K562 (cell line): ENCODE data around the gene BMAL1. TPM values are rescaled to one million over a fixed set of nuclear protein-coding genes. Genes with fewer than 3 reads are reported as not detected.

Experiments
- AFF4 ChIP-seq: sonication (generic); formaldehyde crosslinking; IDR thresholded peaks from 2 replicates; pipeline ENCODE4 v1.8.0; 2023; ENCODE audit warnings: mild to moderate bottlenecking, missing genetic modification reagents
- ATF3 ChIP-seq, 2 experiments: fragments of 450-650 bp in 1 of 2; sonication (generic) in 1 of 2; formaldehyde crosslinking in 1 of 2; IDR thresholded peaks in 1 of 2; conservative IDR thresholded peaks in 1 of 2; 2 replicates each; pipeline versions ENCODE4 v1.6.1 to v1.8.1; 2016 to 2023; ENCODE audit warnings: mild to moderate bottlenecking in 2 of 2, moderate library complexity in 2 of 2, inconsistent platforms in 1 of 2, missing genetic modification reagents in 1 of 2
- BCOR ChIP-seq: fragments of 450-650 bp; IDR thresholded peaks from 2 replicates; pipeline ENCODE4 v1.6.1; 2016
- BDP1 ChIP-seq: IDR thresholded peaks from 3 replicates; pipeline ENCODE4 v1.6.1; 2011; ENCODE audit not compliant: insufficient read length, insufficient read depth
- BHLHE40 ChIP-seq: IDR thresholded peaks from 2 replicates; pipeline ENCODE4 v1.6.1; 2011; ENCODE audit warnings: low read length, improper control_type of control experiment
- BRCA1 ChIP-seq, 2 experiments: fragments of 450-650 bp in 1 of 2; sonication (generic) in 1 of 2; formaldehyde crosslinking in 1 of 2; IDR thresholded peaks; 2 replicates each; pipeline versions ENCODE4 v1.5.0 to v1.6.1; 2017 to 2020; ENCODE audit warnings: mild to moderate bottlenecking in 1 of 2, missing genetic modification reagents in 1 of 2
- CBX5 ChIP-seq: IDR thresholded peaks from 2 replicates; pipeline ENCODE4 v1.6.1; 2014; ENCODE audit warnings: low read depth, borderline replicate concordance
- CREBBP ChIP-seq: IDR thresholded peaks from one replicate; pipeline ENCODE4 v1.6.1; 2012; ENCODE audit warnings: low read depth, mild to moderate bottlenecking, control low read depth, inconsistent platforms, low read length
- CTBP1 ChIP-seq: fragments of 450-650 bp; IDR thresholded peaks from 2 replicates; pipeline ENCODE4 v1.6.1; 2016; ENCODE audit warnings: borderline replicate concordance
- CXXC5 ChIP-seq: fragments of 250-450 bp; sonication (Bioruptor Pico); IDR thresholded peaks from 2 replicates; pipeline ENCODE4 v1.8.0; 2022; ENCODE audit warnings: inconsistent platforms, mild to moderate bottlenecking, moderate library complexity
- DPF2 ChIP-seq: fragments of 450-650 bp; IDR thresholded peaks from 2 replicates; pipeline ENCODE4 v1.6.1; 2016
- GABPA ChIP-seq: fragments of 200-800 bp; sonication (Bioruptor generic); conservative IDR thresholded peaks from 2 replicates; pipeline ENCODE4 v1.6.1; 2016; ENCODE audit warnings: low read depth, missing genetic modification characterization, missing compliant biosample characterization
- GABPB2 ChIP-seq: fragments of 250-450 bp; sonication (Bioruptor Pico); conservative IDR thresholded peaks from 2 replicates; pipeline ENCODE4 v1.5.1; 2021; ENCODE audit warnings: mild to moderate bottlenecking
- GATA2 ChIP-seq: sonication (generic); formaldehyde crosslinking; IDR thresholded peaks from 2 replicates; pipeline ENCODE4 v1.4.0; 2020; ENCODE audit warnings: mild to moderate bottlenecking, missing genetic modification reagents
- MAFF ChIP-seq: IDR thresholded peaks from 2 replicates; pipeline ENCODE4 v1.6.1; 2012; ENCODE audit warnings: low read length, improper control_type of control experiment
- MTA3 ChIP-seq: fragments of 450-650 bp; formaldehyde crosslinking; IDR thresholded peaks from 2 replicates; pipeline ENCODE4 v1.6.1; 2017; ENCODE audit warnings: mild to moderate bottlenecking, borderline replicate concordance
- NFE2 ChIP-seq: IDR thresholded peaks from 2 replicates; pipeline ENCODE4 v1.6.1; 2014; ENCODE audit warnings: antibody characterized with exemption, low read depth
- NFE2L1 ChIP-seq: fragments of 450-650 bp; IDR thresholded peaks from 2 replicates; pipeline ENCODE4 v1.6.1; 2016; ENCODE audit warnings: missing genetic modification characterization, low read depth, mild to moderate bottlenecking, missing compliant biosample characterization, moderate library complexity, borderline replicate concordance
- PHB2 ChIP-seq: fragments of 450-650 bp; IDR thresholded peaks from 2 replicates; pipeline ENCODE4 v1.6.1; 2017; ENCODE audit warnings: low read depth
- PHF8 ChIP-seq: fragments of 200-600 bp; sonication (generic); IDR thresholded peaks from 2 replicates; pipeline ENCODE4 v1.6.1; 2012; ENCODE audit warnings: mixed run types, mild to moderate bottlenecking, inconsistent platforms, low read length, moderate library complexity, borderline replicate concordance
- PURB ChIP-seq: sonication (generic); formaldehyde crosslinking; IDR thresholded peaks from 2 replicates; pipeline ENCODE4 v1.9.0; 2021; ENCODE audit warnings: low read depth, mild to moderate bottlenecking, missing genetic modification reagents
- RBM25 ChIP-seq: fragments of 200-400 bp; formaldehyde crosslinking; IDR thresholded peaks from 2 replicates; pipeline ENCODE4 v1.6.1; 2018; ENCODE audit warnings: low read length, low read depth, moderate library complexity; ENCODE audit not compliant: severe bottlenecking
- RFX1 ChIP-seq: fragments of 450-650 bp; IDR thresholded peaks from 2 replicates; pipeline ENCODE4 v1.6.1; 2016; ENCODE audit warnings: mild to moderate bottlenecking, moderate library complexity
- SRF ChIP-seq, 2 experiments: fragments of 250-450, 450-650 bp in 1 of 2; sonication (Bioruptor Pico) in 1 of 2; sonication (generic) in 1 of 2; formaldehyde crosslinking; IDR thresholded peaks; 2 replicates each; pipeline versions ENCODE4 v1.5.0 to v1.5.1; 2020 to 2022; ENCODE audit warnings: mild to moderate bottlenecking in 1 of 2, missing genetic modification reagents in 1 of 2
- TARDBP ChIP-seq: fragments of 450-650 bp; IDR thresholded peaks from 2 replicates; pipeline ENCODE4 v1.6.1; 2016
- ZC3H11A ChIP-seq: IDR thresholded peaks from 2 replicates; pipeline ENCODE4 v1.6.1; 2012; ENCODE audit warnings: low read depth, low read length, improper control_type of control experiment
- ZNF239 ChIP-seq: fragments of 250-450 bp; sonication (Bioruptor Pico); IDR thresholded peaks from 2 replicates; pipeline ENCODE4 v1.4.0; 2020; ENCODE audit warnings: mild to moderate bottlenecking
- ZNF316 ChIP-seq: fragments of 450-650 bp; IDR thresholded peaks from 2 replicates; pipeline ENCODE4 v1.6.1; 2016
- polyA plus RNA-seq, 8 experiments: library from polyadenylated mRNA; depleted of rRNA in 4 of 8; stranded (reverse) in 5 of 8; unstranded in 3 of 8; fragments of >200 nt; fragmentation: Nextera tagmentation in 2 of 8; fragmentation: Illumina TruSeq in 1 of 8; extraction: Ambion mirVana in 2 of 8; extraction: Trizol in 1 of 8; gene quantifications; 2 replicates each; pipeline versions ENCODE4 v1.2.1 to v1.2.3, GENCODE V29; 2011 to 2014; ENCODE audit warnings: inconsistent platforms in 1 of 8, missing spikeins in 1 of 8
- total RNA-seq, 7 experiments: library from RNA; depleted of rRNA in 6 of 7; stranded (reverse); fragments of >200 nt in 6 of 7; fragmentation: Illumina TruSeq in 2 of 7; extraction: Trizol in 2 of 7; gene quantifications; 2 replicates each; pipeline versions ENCODE4 v1.2.1 to v1.2.3, GENCODE V29; 2011 to 2021; ENCODE audit warnings: low replicate concordance in 1 of 7

Gene BMAL1
- total and polyA plus RNA-seq, 9 of the 15 experiments (the other 6 are each of a cell fraction or from before 2014, with no cell fraction given) = 0.14 to 2.4 (median 0.64) TPM

- no peak for TF ChIP-seq PHF8
- no peak for TF ChIP-seq TARDBP
- TF ChIP-seq CXXC5 (CRISPR knock-in tag) = peak; percentile 34; the same call in 1 of the 2 replicates
- TF ChIP-seq MAFF = peak; percentile 73
- TF ChIP-seq RBM25 = peak; percentile 89
- peak; percentile 84 for TF ChIP-seq NFE2
- no peak for TF ChIP-seq MTA3
- no peak for TF ChIP-seq BDP1
- TF ChIP-seq BCOR = peak; percentile 89; the same call in 1 of the 2 replicates
- no peak for TF ChIP-seq BRCA1 (IDR thresholded peaks at IDR 0.05)
- TF ChIP-seq BRCA1 (CRISPR knock-in tag; IDR thresholded peaks at IDR 0.05) = no peak
- no peak for TF ChIP-seq ZC3H11A
- TF ChIP-seq PHB2 = no peak
- TF ChIP-seq CREBBP = no peak
- 0 out of 2 replicates have a peak, but pooled peaks have one; percentile 5 for TF ChIP-seq BHLHE40
- TF ChIP-seq ZNF316 = peak; percentile 76
- peak; percentile 85 for TF ChIP-seq NFE2L1 (tag)
- no peak for TF ChIP-seq AFF4 (CRISPR knock-in tag)
- TF ChIP-seq DPF2 = 0 out of 2 replicates have a peak, but pooled peaks have one; percentile 16
- TF ChIP-seq ZNF239 (CRISPR knock-in tag) = no peak
- TF ChIP-seq ATF3 (IDR thresholded peaks at IDR 0.05) = peak; percentile 53
- TF ChIP-seq ATF3 (CRISPR knock-in tag; conservative IDR thresholded peaks at IDR 0.05) = no peak
- no peak for TF ChIP-seq GABPB2 (CRISPR knock-in tag)
- no peak for TF ChIP-seq CBX5
- TF ChIP-seq GABPA (tag) = no peak
- TF ChIP-seq CTBP1 = peak; percentile 33; the same call in 1 of the 2 replicates
- no peak for TF ChIP-seq RFX1
- TF ChIP-seq GATA2 (CRISPR knock-in tag) = no peak
- TF ChIP-seq PURB (CRISPR knock-in tag) = no peak
- no peak for TF ChIP-seq SRF (CRISPR knock-in tag; IDR thresholded peaks at IDR 0.05)
Observed at GRCh38 chr11:13338427-13339069, 61.0 kb downstream of the BMAL1 start (continued).
